Ishikawa (cell line): ENCODE results near the gene GFRA1.

ENCODE experiments used
- CEBPB ChIP-seq: IDR thresholded peaks from 2 replicates; pipeline ENCODE4 v1.6.1; 2012
- EP300 ChIP-seq: IDR thresholded peaks from 2 replicates; pipeline ENCODE4 v1.6.1; 2012; ENCODE audit warnings: borderline replicate concordance
- TEAD4 ChIP-seq: IDR thresholded peaks from 2 replicates; pipeline ENCODE4 v1.6.1; 2012
- YY1 ChIP-seq: IDR thresholded peaks from 2 replicates; pipeline ENCODE4 v1.6.1; 2012; ENCODE audit warnings: low read depth
- TF ChIP-seq, protein P1 (sequence below): IDR thresholded peaks from 2 replicates; pipeline ENCODE4 v1.6.1; 2012

DNA sequence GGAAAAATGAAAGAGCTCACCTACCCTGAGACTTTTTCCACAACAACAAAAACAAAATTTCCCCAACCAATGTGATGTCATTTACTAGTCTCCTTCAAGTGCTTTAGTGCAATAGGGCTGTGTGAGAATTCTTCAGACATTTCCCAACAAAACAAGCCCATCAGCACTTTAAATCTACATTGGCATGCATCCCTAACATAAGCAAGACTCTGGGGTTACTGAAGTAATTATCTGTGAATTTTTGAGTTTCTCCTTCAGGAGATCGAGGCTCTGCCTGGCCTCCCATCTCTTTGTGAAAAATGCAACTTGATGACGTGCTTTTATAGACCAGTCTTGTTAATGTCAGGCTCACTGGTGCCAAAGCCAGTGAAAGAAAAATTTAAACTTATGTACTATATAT is 255.6 kb downstream of the GFRA1 start:
- TF ChIP-seq, protein P1, sequence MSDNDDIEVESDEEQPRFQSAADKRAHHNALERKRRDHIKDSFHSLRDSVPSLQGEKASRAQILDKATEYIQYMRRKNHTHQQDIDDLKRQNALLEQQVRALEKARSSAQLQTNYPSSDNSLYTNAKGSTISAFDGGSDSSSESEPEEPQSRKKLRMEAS = no peak
- TF ChIP-seq YY1 (no peak), TEAD4 (no peak), EP300 (no peak), CEBPB (no peak)
